ENCODE data around the gene SMIM14. TPM values are rescaled to one million over a fixed set of nuclear protein-coding genes. Genes with fewer than 3 reads are reported as not detected.
"Not testable (repeated sequence)": the region's sequence is repeated elsewhere in the genome, so short reads cannot be mapped to it uniquely, and the experiment has no call there.

The SMIM14 gene
- total RNA-seq, 2 donors from 2014 or later, result 4.4 to 8.6 TPM

DNA sequence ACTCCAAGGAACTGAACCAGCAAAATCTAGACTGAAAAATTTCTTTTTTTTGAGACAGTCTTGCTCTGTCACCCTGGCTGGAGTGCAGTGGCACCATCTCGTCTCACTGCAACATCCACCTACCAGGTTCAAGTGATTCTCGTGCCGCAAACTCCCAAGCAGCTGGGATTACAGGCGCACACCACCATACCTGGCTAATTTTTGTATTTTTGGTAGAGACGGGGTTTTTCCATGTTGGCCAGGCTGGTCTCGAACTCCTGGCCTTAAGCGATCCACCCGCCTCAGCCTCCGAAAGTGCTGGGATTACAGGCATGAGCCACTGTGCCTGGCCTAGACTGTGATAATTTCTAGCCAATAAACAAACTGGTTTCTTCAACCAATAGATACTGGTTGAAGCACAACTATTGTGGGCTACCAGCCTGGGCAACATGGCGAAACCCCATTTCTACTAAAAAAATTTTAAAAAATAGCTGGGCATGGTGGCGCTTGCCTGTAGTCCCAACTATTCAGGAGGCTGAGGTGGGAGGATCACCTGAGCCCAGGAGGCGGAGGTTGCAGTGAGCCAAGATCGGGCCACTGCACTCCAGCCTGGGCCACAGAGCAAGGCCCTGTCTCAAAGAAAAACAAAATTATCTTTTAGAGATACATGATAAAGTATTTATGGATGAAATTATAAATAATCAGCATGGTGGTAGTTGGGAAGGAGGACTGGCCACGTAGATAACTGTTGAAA is 122.8 kb downstream of the SMIM14 start:
- H3K9me3 Mint-ChIP-seq, result not testable (repeated sequence)

DNA sequence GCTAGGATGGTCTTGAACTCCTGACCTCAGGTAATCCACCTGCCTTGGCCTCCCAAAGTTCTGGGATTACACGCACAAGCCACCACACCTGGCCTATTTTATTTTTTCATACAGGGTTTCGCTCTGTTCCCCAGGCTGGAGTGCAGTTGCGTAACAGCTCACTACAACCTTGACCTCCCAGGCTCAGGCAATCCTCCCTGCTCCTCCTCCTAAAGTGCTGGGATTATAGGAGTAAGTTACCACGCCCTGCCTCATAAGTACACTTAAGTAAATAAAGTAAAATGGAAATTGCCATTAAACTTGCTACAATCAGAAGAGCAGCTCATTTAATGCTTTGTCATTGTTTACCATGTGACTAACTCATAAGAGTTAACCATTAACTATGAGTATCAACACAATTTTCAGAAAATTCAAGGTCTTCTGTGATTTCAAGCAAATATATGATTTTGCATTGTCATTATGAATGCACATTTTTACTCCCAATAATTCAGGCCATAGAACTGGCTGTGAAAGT is 123.7 kb downstream of the SMIM14 start:
- no peaks in the 10 kb centered on the region for H3K4me1 Mint-ChIP-seq (ENCODE audit: low read depth)
- no peak overlapping the region for H3K4me3 Mint-ChIP-seq
- H3K9me3 Mint-ChIP-seq, result no peaks in the 10 kb centered on the region
- peaks cover 0 to 5% of the 10 kb centered on the region in 2 donors for H3K36me3 Mint-ChIP-seq (ENCODE audit: insufficient read depth in 2 of 2)
- peak overlapping the region; percentile 23 for H3K27ac Mint-ChIP-seq
- no peaks in the 10 kb centered on the region for H3K27me3 Mint-ChIP-seq (ENCODE audit: low read depth)
- DNase-seq, result no peak
- no peak for ATAC-seq (replicated peaks in 1 of 2)

More for the DNA sequence above, 122.8 kb downstream of the SMIM14 start:
- H3K27ac Mint-ChIP-seq; H3K36me3 Mint-ChIP-seq (ENCODE audit: insufficient read depth in 2 of 2); H3K4me3 Mint-ChIP-seq; DNase-seq; ATAC-seq (replicated peaks in 1 of 2); H3K4me1 Mint-ChIP-seq (ENCODE audit: low read depth); H3K27me3 Mint-ChIP-seq (ENCODE audit: low read depth): not testable (repeated sequence)

DNA sequence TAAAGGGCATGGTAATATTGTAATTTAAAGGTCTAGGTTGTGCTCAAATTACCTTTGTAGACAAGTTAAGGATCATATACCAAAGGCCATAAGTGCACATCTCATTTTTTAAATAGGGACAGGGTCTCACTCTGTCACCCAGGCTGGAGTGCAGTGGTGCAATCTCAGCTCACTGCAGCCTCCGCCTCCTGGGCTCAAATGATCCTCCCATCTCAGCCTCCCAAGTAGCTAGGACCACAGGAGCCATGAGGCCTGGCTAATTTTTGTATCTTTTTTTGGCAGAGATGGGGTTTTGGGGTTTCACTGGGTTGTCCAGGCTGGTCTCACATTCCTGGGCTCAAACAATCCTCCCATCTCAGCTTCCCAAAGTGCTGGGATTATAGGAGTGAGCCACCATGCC is 124.4 kb downstream of the SMIM14 start:
- H3K4me3 Mint-ChIP-seq; H3K27ac Mint-ChIP-seq; H3K9me3 Mint-ChIP-seq; DNase-seq; H3K36me3 Mint-ChIP-seq (ENCODE audit: insufficient read depth in 2 of 2); H3K4me1 Mint-ChIP-seq (ENCODE audit: low read depth); H3K27me3 Mint-ChIP-seq (ENCODE audit: low read depth); ATAC-seq (replicated peaks in 1 of 2): not testable (repeated sequence)

DNA sequence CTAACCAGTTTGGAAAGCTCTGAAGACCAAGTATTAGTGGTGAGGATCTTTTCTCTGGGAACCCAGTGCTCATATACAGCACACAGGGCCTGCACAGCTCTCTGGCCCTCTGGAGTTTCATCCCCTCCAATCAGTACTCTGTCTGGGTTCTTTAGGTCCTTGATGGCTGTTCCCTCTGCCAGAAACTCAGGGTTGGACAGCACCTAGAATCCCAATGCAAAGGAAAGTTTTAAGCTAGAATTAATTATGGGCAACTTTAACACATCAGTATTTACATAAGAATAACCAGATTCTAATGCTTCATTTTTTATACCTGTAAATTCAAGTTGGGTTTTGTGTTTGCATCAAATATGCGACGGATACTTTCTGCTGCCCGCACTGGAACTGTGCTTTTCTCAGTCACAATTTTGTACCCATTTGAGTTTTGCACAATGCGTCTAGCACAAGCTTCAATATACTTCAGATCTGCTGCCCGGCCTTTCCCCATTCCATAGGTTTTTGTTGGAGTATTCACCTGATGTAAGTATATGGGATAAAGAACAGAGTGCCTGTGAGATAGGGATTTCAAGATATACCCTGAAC is 128.2 kb downstream of the SMIM14 start:
- Mint-ChIP-seq H3K4me1 (ENCODE audit: low read depth) (no peaks in the 10 kb centered on the region), H3K9me3 (no peaks in the 10 kb centered on the region), H3K36me3 (ENCODE audit: insufficient read depth in 2 of 2) (peaks cover 0 to 11% of the 10 kb centered on the region in 2 donors), H3K27ac (no peak overlapping the region), H3K27me3 (ENCODE audit: low read depth) (no peaks in the 10 kb centered on the region), H3K4me3 (no peak overlapping the region)
- no peak for DNase-seq
- no peak for ATAC-seq (replicated peaks in 1 of 2)

- ATAC-seq (replicated peaks in 1 of 2) (no peak), DNase-seq (no peak)
- no peaks in the 10 kb centered on the region for H3K27me3 Mint-ChIP-seq (ENCODE audit: low read depth)
- no peaks in the 10 kb centered on the region for H3K4me1 Mint-ChIP-seq (ENCODE audit: low read depth)
- no peak overlapping the region for H3K4me3 Mint-ChIP-seq
- peaks cover 3 to 9% of the 10 kb centered on the region in 2 donors for H3K36me3 Mint-ChIP-seq (ENCODE audit: insufficient read depth in 2 of 2)
- H3K27ac Mint-ChIP-seq, result no peak overlapping the region
- H3K9me3 Mint-ChIP-seq, result no peaks in the 10 kb centered on the region
Measured at GRCh38 chr4:39505581-39505980, 133.1 kb downstream of the SMIM14 start.

DNA sequence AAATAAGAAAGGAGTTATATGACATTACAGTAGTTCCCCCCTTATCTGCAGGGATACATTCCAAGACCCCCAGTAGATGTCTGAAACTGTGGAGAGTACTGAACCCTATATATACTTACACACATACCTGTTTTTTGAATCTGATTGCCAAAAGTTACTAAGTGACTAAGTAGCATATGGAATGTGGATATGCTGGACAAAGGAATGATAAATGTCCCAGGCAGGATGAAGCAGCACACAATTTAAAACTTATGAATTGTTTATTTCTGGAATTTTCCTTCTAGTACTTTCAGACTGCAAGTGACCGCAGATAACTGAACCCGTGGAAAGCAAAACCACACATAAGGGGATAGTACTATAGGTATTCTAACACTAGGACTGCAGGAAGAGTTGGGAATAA is 134.1 kb downstream of the SMIM14 start:
- ATAC-seq (replicated peaks in 1 of 2), result no peak
- Mint-ChIP-seq H3K9me3 (no peaks in the 10 kb centered on the region), H3K36me3 (ENCODE audit: insufficient read depth in 2 of 2) (peaks cover 3 to 9% of the 10 kb centered on the region in 2 donors), H3K4me1 (ENCODE audit: low read depth) (no peaks in the 10 kb centered on the region), H3K27ac (no peak overlapping the region), H3K27me3 (ENCODE audit: low read depth) (no peaks in the 10 kb centered on the region), H3K4me3 (no peak overlapping the region)
- no peak for DNase-seq

- H3K36me3 Mint-ChIP-seq (ENCODE audit: insufficient read depth in 2 of 2); ATAC-seq (replicated peaks in 1 of 2); H3K4me1 Mint-ChIP-seq (ENCODE audit: low read depth); H3K27ac Mint-ChIP-seq; H3K4me3 Mint-ChIP-seq; H3K9me3 Mint-ChIP-seq; H3K27me3 Mint-ChIP-seq (ENCODE audit: low read depth); DNase-seq: not testable (repeated sequence)
Measured at GRCh38 chr4:39502664-39503035, 136.0 kb downstream of the SMIM14 start.

DNA sequence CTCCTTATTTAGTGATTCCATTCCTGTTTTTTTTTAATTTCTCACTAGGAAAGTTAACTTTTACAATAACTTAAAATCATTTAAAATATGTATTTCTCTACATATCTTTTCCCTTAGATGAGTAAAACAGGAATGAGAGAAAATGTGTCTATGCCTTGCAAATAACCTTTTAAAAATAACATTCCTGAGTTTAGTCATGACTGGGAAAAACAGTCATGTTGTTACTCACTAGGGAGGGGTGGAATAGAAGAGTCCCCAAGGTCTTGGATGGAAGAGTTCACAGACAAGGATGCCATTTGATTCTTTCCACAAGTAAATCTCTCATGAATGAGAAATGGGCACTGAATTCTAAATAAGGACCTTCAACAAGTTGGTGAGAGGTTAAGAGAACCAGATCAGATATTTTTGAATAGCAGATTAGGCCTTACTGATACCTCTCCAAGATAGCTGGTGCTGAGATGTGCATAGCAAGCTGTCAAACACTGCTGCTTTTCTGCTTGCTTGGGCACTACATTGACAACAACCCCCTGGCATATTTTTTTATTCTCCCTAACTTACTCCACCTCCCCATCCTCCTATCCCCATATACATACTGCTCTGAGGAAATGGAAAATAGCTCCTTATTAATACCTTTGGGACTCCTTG is 136.5 kb downstream of the SMIM14 start:
- Mint-ChIP-seq H3K9me3 (no peaks in the 10 kb centered on the region), H3K4me3 (no peak overlapping the region), H3K36me3 (ENCODE audit: insufficient read depth in 2 of 2) (peaks cover 3 to 4% of the 10 kb centered on the region in 2 donors), H3K27ac (peak overlapping the region; percentile 28), H3K27me3 (ENCODE audit: low read depth) (no peaks in the 10 kb centered on the region), H3K4me1 (ENCODE audit: low read depth) (no peaks in the 10 kb centered on the region)
- ATAC-seq (replicated peaks in 1 of 2) (no peak), DNase-seq (no peak)

DNA sequence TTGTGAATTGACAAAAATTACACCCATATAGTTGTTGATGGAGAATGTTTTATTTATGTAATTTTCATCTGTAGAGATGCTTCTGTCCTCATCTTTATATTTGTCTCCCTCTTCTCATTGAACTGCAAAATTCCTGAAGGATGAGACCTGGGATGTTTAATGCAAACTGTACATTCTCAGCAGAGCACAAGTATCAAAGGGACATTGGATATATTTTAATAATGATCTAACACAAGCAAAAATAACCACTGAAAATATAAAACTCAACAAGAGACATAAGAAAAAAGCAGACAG is 140.0 kb downstream of the SMIM14 start:
- Mint-ChIP-seq H3K36me3 (ENCODE audit: insufficient read depth in 2 of 2) (peaks cover under 1 to 2% of the 10 kb centered on the region in 2 donors), H3K27me3 (ENCODE audit: low read depth) (no peaks in the 10 kb centered on the region), H3K4me1 (ENCODE audit: low read depth) (no peaks in the 10 kb centered on the region), H3K27ac (no peak overlapping the region), H3K9me3 (no peaks in the 10 kb centered on the region), H3K4me3 (no peak overlapping the region)
- DNase-seq, result no peak
- ATAC-seq (replicated peaks in 1 of 2), result no peak

GRCh38 chr4:39497909-39498726 is 140.5 kb downstream of the SMIM14 start:
- Mint-ChIP-seq H3K27ac (no peak overlapping the region), H3K4me1 (ENCODE audit: low read depth) (no peaks in the 10 kb centered on the region), H3K36me3 (ENCODE audit: insufficient read depth in 2 of 2) (peaks cover 0 to 2% of the 10 kb centered on the region in 2 donors), H3K4me3 (no peak overlapping the region), H3K27me3 (ENCODE audit: low read depth) (no peaks in the 10 kb centered on the region), H3K9me3 (no peaks in the 10 kb centered on the region)
- DNase-seq (no peak), ATAC-seq (replicated peaks in 1 of 2) (no peak)

Other genes with a start within 250 kb of the SMIM14 start
- gene KLB, start 231.9 kb downstream of the SMIM14 start, total RNA-seq, result not detected
- gene RPL9, start 179.9 kb downstream of the SMIM14 start, total RNA-seq, result 1,000 to 10,000 TPM; 2,445 to 2,588 TPM
- gene LIAS, start 179.8 kb downstream of the SMIM14 start, total RNA-seq, result 10 to 100 TPM; 28.3 to 39.5 TPM
- gene UGDH, start 111.4 kb downstream of the SMIM14 start, total RNA-seq, result 10 to 100 TPM; 33.0 to 36.7 TPM
- gene UBE2K, start 59.3 kb upstream of the SMIM14 start, total RNA-seq, result 10 to 100 TPM; 79.2 to 84.7 TPM